ENCODE data around the gene APOBEC2. TPM values are rescaled to one million over a fixed set of nuclear protein-coding genes. Genes with fewer than 3 reads are reported as not detected.

Gene APOBEC2
- total and polyA plus RNA-seq, 2 donors from 2014 or later: not detected

DNA sequence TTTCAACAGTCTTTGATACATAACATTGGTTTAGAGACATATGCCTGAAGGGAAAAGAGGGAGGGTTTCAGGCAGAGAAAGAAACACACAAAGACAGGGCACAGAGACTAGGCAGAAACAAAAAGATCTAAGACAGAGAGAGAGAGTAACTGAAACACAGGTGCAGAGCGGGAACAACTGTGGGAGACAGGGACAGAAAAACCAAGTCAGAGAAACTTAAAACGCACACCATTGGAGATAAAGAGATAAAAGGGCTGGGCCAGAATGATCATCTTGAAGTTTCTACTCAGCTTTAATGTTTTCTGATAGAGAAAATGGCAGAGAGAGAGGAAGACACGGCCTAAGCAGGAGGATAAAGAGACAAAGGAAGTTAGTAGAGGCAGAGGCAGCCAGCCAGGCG lies 25.8 kb upstream of the APOBEC2 start:
- peak overlapping the region; percentile 6 to 66 (median 46) for H3K9ac ChIP-seq (ENCODE audit: low read length in 3 of 3)
- no peak for DNase-seq
- TF ChIP-seq, protein P1, sequence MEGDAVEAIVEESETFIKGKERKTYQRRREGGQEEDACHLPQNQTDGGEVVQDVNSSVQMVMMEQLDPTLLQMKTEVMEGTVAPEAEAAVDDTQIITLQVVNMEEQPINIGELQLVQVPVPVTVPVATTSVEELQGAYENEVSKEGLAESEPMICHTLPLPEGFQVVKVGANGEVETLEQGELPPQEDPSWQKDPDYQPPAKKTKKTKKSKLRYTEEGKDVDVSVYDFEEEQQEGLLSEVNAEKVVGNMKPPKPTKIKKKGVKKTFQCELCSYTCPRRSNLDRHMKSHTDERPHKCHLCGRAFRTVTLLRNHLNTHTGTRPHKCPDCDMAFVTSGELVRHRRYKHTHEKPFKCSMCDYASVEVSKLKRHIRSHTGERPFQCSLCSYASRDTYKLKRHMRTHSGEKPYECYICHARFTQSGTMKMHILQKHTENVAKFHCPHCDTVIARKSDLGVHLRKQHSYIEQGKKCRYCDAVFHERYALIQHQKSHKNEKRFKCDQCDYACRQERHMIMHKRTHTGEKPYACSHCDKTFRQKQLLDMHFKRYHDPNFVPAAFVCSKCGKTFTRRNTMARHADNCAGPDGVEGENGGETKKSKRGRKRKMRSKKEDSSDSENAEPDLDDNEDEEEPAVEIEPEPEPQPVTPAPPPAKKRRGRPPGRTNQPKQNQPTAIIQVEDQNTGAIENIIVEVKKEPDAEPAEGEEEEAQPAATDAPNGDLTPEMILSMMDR (IDR thresholded peaks at IDR 0.05; ENCODE audit: borderline replicate concordance, extremely low read depth, insufficient read depth): no peak
- peaks cover 0 to 7% (median 6%) of the 10 kb centered on the region in 3 donors for H3K36me3 ChIP-seq (ENCODE audit: control insufficient read depth in 2 of 3, insufficient read depth in 3 of 3, low read length in 3 of 3)
- H3K4me3 ChIP-seq (ENCODE audit: low read length in 3 of 3): peak overlapping the region; percentile 15 to 58 (median 56)
- peaks cover 0 to 22% (median 7%) of the 10 kb centered on the region in 3 donors for H3K4me1 ChIP-seq (ENCODE audit: control insufficient read depth in 2 of 3, insufficient read depth in 2 of 3, low read depth in 1 of 3, low read length in 3 of 3)
- no peaks in the 10 kb centered on the region for H3K27me3 ChIP-seq (ENCODE audit: control insufficient read depth, insufficient read depth, low read length)
- intact Hi-C loops (cut with DNase I): no loop called here
- no peak for FAIRE-seq
- H3K27ac ChIP-seq (ENCODE audit: low read depth in 2 of 2, low read length in 2 of 2): peak overlapping the region in 1 of 2 donors; percentile 71
- H3K9me3 ChIP-seq (ENCODE audit: control insufficient read depth in 2 of 3, insufficient read depth in 1 of 3, low read length in 3 of 3): no peaks in the 10 kb centered on the region

DNA sequence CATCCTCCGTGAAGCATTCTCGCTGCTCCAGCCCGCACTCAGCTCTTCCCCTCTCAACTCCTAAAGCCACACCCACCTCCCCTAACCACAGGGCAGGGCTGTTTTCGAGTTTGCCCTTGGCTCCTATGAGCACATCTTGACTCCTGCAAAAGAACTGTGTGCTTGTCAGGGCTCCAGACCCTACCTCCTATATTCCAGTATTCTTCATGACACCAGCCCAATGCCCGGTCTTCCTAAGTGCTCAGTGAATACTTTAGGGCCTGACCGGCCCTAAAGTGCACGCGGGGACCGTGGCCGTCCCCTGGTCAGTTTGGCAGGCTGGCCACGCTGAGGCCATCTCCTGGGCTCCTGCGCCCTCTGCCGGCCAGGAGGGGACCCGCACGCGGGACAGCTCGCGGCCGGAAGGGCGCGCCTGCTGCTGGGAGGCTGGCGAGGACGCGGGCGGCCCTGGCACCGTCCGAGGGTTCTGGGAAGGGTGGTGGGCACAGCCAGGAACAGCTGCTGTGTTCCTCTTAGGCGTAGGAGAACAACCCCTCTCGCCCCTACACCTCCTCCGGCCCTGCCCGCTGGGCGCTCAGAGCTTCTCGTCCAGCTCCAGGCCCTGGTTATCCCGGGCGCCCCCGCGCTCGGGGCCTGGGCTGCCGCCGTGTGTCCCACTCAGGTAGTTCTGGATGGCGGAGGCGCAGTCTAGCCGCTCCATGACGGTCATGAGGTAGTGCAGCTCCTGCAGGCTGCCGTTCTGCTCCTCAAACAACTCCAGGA lies 25.0 kb upstream of the APOBEC2 start:
- peak overlapping the region; percentile 56 to 71 for H3K27ac ChIP-seq (ENCODE audit: low read depth in 2 of 2, low read length in 2 of 2)
- no peaks in the 10 kb centered on the region for H3K27me3 ChIP-seq (ENCODE audit: control insufficient read depth, insufficient read depth, low read length)
- intact Hi-C loops (cut with DNase I): no loop called here
- TF ChIP-seq, protein P1 (IDR thresholded peaks at IDR 0.05; ENCODE audit: borderline replicate concordance, extremely low read depth, insufficient read depth): peak; percentile 96
- H3K4me3 ChIP-seq (ENCODE audit: low read length in 3 of 3): peak overlapping the region; percentile 56 to 59 (median 58)
- peaks cover 0 to 18% (median 7%) of the 10 kb centered on the region in 3 donors for H3K4me1 ChIP-seq (ENCODE audit: control insufficient read depth in 2 of 3, insufficient read depth in 2 of 3, low read depth in 1 of 3, low read length in 3 of 3)
- no peak for FAIRE-seq
- peaks cover 0 to 9% (median 6%) of the 10 kb centered on the region in 3 donors for H3K36me3 ChIP-seq (ENCODE audit: control insufficient read depth in 2 of 3, insufficient read depth in 3 of 3, low read length in 3 of 3)
- H3K9me3 ChIP-seq (ENCODE audit: control insufficient read depth in 2 of 3, insufficient read depth in 1 of 3, low read length in 3 of 3): no peaks in the 10 kb centered on the region
- peak overlapping the region; percentile 46 to 81 (median 66) for H3K9ac ChIP-seq (ENCODE audit: low read length in 3 of 3)
- DNase-seq: peak; percentile 91 to 95 (median 94)

DNA sequence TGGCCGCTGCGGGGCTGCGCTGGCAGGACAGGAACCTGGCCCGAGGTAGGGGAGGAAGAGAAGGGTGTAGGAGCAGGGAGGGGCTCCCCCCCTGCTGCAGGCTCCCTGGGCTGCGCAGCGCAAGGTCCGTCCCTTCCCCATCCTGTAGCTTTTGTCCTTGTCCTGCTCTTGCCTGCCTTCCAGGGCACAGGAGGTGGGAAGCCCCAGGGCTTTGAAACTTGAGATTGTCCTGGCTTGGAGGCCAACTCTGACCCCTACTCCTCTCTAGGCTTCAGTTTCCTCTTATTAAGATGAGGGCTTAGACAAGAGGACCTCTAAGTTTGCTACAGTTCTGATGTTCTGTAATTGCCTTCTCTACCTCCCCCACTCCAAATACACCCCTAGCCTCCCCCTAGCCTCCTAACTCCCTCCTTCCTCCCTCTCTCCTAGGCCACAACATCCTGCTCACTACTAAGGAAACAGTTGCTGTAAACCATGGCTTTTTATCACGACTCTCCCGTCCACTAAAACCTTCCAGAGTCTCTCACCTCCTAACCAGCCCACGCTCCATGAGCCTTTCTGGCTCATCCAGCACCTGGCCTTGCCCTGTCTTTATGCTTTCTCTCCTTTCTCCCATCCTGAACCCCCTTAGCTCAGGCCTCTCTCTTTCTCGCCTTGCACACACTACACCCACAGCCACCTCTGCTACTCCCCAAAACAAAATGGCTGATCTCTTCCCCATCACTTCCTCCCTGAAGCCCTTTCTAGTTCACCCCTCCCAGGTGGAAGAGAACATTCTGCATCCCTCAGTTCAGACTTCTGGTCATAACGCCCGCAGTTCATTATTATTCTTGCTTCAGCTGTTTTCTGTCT lies 24.2 kb upstream of the APOBEC2 start:
- H3K27ac ChIP-seq (ENCODE audit: low read depth in 2 of 2, low read length in 2 of 2): peak overlapping the region; percentile 56 to 71
- intact Hi-C loops (cut with DNase I): no loop called here
- H3K9ac ChIP-seq (ENCODE audit: low read length in 3 of 3): peak overlapping the region; percentile 27 to 81 (median 66)
- H3K9me3 ChIP-seq (ENCODE audit: control insufficient read depth in 2 of 3, insufficient read depth in 1 of 3, low read length in 3 of 3): no peaks in the 10 kb centered on the region
- peak overlapping the region; percentile 49 to 58 (median 51) for H3K4me3 ChIP-seq (ENCODE audit: low read length in 3 of 3)
- FAIRE-seq (no peak), DNase-seq (peak; percentile 77 to 89 (median 83))
- H3K27me3 ChIP-seq (ENCODE audit: control insufficient read depth, insufficient read depth, low read length): no peaks in the 10 kb centered on the region
- peaks cover 0 to 14% (median 14%) of the 10 kb centered on the region in 3 donors for H3K36me3 ChIP-seq (ENCODE audit: control insufficient read depth in 2 of 3, insufficient read depth in 3 of 3, low read length in 3 of 3)
- TF ChIP-seq, protein P1 (IDR thresholded peaks at IDR 0.05; ENCODE audit: borderline replicate concordance, extremely low read depth, insufficient read depth): no peak
- H3K4me1 ChIP-seq (ENCODE audit: control insufficient read depth in 2 of 3, insufficient read depth in 2 of 3, low read depth in 1 of 3, low read length in 3 of 3): peaks cover 0 to 10% (median 4%) of the 10 kb centered on the region in 3 donors

Measured in kidney (tissue), 14 donors.